HG03045 (cell line): ENCODE data around the gene RNU1-3.
"Not testable (repeated sequence)": the region's sequence is repeated elsewhere in the genome, so short reads cannot be mapped to it uniquely, and the experiment has no call there.

Source experiments
- ATAC-seq: cut with Tn5 transposase; IDR thresholded peaks from one replicate; pipeline ENCODE4 v1.9.1; 2021; ENCODE audit warnings: mild to moderate bottlenecking, moderate library complexity; ENCODE audit not compliant: unreplicated experiment

Gene RNU1-3

DNA sequence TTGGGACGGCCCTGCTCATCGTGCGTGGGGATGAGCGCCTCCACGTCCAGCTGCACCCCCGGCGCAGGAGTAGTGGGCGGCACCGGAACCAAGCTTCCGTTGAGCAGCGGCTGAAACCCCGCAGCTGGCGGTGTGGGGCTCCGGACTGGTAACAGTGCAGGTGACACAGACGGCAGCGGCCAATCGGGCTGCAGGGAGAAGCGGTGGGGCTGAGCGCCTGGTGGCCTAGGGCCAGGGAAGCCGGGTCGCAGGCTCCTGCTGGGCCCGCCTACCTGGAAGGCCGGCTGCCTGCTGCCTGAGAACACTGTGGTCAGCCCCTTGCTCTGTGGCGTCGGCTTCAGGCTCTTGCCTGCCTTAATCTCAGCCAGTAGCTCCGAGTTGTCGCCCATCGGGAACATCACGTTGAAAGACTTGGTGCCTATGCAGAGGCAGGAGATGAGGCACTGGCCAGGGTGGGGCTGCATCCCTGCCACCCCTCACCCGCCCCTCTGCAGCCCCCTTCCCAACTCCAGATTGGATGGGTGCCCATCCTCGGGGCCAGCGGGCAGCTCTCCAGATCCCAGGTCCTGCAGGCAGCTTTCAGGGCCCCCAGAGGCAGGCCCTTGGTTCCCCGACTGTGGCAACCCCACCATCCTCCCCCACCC lies 29.9 kb upstream of the RNU1-3 start:
- not testable (repeated sequence) for ATAC-seq

DNA sequence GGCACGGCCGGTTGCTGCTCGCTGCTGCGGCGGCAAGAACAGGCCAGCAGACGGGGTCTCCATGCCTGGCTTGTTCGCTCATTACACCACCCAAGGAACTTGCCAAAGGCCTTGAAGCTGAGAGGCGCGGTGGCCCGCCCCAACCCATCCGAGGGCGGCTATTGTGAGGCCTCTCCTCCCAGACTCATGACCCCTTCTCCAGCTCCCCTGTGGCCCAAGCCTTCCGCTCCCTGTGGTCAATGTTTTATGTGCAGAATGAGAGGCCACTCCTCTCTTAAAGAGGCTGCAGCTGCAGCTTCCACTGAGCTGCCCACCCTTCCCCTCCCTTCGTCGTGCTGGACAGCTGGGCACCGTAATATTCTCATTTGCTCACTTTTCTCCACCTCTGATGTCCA lies 27.6 kb upstream of the RNU1-3 start:
- not testable (repeated sequence) for ATAC-seq

DNA sequence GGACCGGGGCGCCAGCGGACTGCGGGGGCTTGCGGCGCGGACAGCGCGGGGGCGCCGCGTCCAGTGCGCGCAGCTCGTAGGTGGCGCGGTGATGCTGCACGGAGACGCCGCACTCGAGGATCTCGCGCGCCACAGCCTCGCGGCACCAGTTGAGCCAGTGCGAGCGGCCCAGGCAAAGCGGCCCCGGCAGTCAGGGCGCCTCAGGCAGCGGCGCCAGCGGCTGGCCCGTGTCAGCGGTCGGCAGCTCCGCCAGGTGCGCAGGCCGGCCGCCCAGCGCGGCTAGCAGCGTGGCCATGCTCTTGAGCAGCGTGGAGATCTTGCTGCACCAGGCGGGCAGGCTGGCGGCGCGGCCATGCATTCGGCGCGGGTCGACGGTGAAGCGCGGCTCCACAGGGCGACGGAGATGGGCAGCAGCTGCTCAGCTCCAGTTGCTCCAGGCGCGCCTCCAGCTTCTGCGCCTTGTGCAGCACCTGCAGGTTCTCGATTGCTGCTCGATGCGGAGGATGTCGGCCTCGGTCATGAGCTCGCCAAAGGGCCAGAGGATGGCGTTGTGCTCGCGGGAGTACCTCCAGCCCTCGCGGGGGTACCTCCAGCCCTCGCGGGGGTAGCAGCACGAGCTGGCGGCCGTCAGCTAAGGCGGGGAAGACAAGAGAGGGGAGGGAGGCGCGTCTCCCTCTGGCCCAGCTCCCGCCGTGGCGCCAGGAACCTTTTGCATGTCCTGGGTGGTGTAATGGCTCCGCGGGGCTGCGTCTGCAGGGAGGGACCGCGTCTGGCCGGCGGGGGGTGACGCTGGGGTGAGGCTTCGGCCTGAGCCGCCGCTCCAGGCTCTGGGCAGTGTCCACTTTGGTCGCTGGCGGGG lies 26.9 kb upstream of the RNU1-3 start:
- not testable (repeated sequence) for ATAC-seq

DNA sequence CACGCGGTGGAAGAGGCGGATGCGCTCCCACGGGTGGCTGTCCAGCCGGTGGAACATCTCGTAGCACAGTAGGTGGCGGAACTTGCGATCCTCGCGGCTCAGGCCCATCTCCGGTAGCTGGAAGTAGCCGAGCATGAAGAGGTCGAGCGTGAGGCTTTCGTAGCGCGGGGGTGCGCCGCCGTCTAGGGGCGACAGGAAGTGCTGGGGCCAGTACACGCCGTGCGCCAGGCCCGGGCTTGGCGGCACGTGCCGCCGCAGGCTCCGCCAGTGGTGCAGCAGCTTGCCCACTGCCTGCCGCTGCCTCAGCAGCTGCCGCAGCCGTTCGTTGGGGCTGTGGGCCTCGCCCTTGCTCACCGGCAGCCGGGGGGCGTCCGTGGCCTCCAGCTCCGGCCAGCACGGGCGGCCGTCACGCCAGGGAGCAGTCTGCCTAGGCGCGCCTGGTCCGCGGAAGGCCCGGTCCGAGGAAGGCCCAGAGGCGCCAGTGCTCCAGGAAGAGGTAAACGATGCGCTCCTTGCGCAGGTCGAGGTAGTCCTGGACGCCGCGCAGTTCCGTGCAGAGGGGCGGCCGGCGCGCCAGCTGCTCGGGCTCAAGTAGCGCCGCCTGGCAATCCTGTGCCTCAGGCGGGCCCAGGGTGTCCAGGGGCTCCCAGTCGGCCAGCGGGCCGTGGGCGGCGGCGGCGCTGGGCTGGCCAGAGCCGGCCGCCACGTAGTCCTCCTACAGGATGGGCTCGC lies 26.1 kb upstream of the RNU1-3 start:
- not testable (repeated sequence) for ATAC-seq

DNA sequence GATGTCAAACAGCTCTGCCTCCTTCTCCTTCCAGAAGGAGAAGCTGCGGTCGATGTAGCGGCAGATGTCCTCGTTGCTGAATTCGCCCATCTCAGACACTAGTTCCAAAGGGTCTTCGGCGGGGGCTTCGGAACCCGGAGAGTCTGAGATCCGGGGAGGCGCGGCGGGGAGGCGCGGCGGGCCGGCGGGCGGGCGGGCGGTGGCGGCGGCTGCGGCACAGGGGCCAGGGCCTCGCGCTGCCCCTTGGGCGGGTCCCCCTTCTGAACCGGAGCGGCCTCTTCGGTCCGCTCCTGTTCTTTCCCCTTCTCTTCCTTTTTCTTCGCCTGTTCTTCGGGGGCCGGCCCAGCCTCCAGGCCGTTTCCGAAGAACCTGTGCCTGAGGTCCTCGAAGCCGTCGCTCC lies 25.5 kb upstream of the RNU1-3 start:
- not testable (repeated sequence) for ATAC-seq

DNA sequence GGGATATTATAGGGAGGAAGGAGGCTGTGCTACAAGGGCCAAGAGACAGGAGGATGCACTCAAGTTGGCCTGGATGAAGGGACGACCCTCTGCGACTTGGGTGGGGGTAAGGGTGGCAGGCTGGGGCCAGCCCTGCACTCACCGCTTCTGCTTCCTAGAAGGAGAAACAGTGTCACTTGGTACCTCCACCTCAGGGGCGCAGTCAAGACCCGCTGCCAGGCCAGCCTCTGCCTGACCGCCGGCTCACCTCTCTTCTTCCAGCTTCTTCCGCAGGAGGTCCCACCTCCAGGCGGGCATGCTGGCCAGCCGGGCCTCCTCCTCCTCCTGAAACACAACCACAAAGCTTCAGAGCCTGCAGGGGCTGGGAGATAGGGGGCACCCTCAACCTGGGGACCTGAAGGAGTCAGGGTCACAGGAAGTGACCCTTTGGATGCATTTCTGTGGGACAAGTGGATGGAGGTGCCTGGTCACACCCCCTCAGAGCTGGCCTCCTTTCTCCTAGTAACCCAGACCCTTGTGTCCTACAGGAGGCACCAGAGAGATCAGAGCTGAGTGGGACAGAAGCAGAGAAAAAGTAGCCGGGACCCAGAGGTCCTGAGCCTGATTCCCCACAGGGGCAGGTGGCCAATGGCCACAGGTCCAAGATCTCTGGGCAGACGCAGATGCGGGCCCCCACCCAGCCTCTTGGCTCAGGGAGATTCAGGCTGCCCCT lies 24.4 kb upstream of the RNU1-3 start:
- ATAC-seq, result not testable (repeated sequence)

DNA sequence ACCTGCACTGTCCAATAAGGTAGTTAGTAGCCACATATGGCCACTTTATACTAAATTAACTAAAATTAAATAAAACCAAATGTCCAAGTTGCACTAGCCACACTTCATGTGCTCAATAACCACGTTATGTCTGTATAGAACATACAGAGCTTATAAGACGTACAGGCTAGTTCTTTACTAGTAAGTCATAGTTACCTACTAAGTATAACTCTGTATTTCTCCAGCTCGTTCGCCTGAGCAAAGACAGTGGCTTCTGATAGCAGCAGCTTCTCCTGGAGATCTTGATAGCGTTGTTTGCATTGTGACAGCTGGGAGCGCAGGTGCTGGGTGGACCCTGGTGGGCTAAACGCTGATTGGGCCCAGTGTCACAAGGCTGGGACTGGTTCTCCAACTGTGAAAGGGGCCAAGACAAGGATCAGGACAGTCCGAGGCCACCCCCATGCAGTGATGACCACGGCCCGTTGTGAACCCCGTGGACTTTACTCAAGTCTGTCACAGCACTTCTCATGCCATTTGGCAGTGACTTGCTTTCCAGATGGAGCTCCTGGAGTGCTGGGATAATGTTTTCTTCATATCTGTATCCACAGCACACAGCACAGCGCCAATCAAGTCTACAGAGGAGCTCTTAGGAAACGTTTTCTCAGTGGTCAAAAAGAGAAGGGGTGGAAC lies 20.5 kb upstream of the RNU1-3 start:
- ATAC-seq, result not testable (repeated sequence)

DNA sequence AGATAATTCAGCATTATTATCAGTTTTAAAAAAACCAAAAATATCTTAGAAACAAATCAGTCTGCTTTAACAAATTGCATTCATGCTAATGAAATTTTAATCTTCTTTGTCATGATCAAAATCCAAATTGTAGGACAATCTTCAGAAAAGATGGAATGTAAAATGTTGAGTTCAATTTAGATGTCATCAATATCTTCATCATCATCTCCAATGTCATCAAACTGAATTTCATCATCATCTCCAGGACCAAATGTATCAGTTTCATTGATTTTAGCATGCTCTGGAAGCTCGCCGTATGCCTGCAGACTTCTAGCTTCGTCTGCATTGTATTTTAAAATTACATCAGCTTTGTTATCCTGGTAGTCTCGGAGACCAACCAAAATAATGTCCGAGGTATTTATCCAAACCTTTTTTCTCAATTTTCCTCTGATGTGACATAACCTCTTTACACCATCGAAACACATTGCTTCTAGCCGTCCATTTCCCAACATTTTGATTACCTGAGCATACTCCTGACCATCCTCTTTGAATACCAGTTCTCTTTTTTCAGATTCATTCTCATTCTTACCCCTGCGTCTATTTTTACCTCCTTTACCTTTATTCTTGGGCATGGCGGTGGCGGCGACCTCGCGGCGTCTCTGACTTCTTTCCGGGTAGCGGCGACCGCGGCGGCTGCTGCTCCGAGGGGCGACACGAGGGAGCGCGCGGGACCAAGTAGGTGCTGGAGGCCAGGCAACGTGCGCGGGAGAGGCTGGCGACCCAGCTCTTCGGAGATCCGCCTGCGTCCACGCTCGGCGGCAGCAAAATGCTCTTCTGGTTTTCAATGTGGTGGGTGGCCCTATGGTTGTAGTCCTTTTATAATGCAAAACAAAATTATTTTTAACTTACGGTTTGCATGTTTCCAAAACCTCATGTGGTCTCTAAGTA lies 19.0 kb upstream of the RNU1-3 start:
- ATAC-seq, result not testable (repeated sequence)

DNA sequence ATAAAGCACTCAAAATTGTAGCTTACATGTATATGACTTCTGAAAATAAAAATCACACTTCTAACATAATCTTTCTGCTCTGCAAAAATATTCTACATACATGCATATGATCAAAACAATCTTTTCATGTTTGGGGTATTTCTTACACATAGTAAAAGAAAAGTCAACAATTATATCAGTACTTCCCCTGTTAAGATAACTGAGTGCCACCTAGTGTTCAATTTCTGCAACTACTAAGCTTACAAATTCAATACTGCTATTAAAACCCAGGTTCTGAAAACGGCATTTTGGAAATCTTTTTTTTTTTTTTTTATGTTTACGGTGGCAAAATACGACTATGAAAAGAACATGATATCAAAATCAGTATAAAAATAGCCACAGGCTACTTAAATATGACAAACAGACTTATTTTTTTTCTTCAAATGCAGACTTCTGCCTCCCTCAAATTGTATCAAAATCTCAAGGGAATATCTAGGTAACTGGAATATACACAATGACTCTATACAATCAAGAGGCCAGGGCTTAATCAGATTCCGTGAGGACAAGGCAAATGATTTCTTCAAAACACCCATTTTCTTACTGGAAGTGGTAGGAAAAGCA lies 18.1 kb upstream of the RNU1-3 start:
- not testable (repeated sequence) for ATAC-seq

DNA sequence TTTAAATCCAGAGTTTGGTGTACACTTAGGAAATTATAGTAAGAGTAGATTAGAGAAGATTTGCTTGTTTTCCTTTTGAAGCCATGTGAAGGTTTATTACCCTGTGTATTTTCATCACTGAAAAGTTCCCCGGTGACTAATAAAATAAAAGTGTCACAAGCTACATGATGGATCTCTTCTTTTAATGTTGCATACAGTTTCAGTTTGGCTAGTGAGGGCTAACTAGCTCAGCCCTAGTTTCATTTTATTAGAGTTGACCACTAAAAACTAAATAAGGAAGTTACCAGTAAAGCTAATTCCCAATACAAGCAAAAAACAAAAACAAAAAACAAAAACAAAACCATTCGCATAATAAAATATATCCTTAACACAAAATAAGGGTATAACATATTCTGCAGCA lies 17.4 kb upstream of the RNU1-3 start:
- not testable (repeated sequence) for ATAC-seq

DNA sequence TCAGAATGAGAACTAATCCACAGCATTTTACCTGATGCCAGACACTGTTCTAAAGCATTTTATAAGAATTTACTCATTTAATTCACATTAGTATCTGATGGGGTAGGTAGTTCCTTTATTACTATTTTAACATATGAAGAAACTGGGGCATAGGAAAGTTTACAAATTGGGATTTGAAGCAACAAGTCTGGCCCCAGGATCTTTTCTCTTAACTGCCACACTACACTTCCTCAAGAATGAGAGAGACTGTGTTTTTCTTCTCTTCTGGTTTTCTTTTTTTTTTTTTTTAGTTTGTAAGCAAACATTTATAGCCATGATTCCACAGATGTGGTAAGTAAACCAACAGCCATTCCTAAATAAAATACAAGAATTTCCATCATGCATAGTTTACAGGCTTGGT lies 16.1 kb upstream of the RNU1-3 start:
- ATAC-seq, result not testable (repeated sequence)

DNA sequence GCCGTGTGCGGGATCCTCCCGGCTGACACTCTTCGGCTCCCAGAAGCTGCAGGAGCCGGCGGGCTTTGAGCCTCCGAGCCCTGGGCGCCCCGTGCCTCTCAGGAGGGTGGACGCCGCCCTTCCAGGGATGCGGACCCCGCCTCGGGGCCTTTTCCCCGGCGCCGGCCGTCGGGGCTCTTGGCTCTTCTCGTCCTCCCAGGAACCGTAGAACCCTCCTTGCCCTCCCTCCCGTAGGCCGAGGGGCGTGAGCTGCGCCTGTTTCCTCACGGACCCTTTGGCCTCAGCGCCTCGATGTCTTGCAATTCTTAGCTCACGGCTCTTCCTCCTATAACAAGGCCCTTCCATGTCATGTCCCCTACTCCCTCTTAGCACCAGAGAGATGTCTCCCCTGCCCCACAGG lies 13.6 kb upstream of the RNU1-3 start:
- ATAC-seq, result not testable (repeated sequence)

DNA sequence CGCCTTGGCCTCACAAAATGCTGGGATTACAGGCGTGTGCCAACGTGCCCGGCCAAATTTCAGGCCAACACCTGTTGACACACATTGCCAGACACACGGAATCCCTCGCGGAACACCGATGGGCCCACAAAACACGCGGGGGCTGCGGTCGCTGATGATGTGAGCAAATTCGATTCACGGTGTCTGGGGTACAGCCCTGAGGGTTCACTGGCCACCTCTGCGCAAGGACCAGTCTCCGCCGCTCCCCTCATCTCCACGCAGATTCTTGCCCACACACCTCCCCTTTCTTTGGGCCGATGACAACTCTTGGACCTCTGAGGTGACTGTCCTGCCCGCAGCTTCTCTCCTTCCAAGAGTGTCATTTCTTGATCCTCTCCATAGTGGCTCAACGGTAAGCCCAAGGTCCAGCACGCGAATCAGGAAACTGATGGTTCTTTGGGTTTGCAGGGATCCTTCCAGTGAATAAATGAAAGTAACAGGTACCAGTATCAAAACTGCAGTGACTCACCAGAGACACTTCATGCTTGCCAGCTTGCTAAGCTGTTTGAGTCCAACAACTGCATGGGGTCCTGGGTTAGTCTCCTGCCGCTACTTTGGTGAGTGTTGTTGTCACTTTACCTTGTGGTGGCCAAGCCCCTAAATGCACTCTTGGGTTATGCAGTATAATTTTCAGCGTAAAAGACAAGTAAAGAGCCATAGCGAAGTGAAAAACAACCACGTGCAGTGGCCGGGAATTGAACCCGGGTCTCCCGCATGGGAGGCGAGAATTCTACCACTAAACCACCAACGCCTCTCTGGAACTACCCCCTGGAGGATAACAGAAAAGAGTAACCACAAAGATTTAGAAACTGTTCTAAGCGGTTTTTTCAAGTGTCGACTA lies 11.0 kb upstream of the RNU1-3 start:
- no peak for ATAC-seq

DNA sequence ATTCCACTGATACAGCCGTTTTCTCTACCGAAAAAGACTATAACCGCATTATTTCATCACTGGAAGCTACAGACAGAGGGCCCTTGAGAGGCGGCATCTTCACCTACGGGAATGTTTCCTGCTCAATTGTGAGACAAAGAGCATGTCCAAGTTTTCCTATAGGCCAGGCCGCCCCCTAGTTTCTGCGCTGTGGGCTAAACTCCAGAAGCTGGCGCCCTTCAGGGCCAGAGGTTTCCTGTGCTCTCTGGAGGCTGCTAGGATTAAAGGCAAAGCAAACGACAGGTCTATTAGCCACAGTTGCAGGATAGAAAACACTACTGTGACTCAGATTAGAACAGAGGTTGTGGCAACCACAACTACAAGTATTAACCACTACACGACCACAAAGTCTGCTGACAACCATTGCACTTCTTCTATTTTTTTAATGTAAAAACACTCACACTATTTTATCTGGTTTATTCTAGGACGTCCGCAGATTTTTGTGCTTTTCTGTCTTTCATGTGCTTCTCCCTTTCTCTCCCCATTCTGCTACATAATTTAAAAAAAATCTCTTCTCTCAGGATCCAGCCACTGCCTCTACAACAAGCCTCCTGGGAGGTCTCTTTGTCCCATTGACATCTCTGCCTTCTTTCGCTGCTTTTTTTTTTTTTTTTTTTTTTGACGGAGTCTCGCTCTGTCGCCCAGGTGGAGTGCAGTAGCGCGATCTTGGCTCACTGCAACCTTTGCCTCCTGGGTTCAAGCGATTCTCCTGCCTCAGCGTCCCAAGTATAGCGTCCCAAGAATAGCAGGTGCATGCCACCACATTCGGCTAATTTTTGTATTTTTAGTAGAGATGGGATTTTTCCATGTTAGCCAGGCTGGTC lies 10.1 kb upstream of the RNU1-3 start:
- not testable (repeated sequence) for ATAC-seq

DNA sequence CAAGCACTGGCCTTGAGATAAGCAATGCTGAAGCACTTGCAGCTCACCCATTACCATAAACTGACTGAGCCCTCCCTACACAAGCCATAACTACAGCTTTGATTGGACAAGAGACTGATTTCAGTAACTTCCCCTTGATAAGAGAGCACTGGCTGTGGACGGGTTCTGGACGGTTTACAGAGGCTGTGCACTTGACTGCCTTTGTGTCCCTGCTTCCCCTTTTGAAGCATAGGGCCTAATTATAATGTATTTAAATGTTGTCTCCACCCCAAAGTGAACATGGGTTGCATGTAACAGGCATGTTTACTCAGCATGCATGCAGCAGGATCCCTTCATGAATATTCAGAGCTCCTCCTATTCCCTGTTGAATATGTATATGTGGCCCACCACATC lies 8.4 kb upstream of the RNU1-3 start:
- not testable (repeated sequence) for ATAC-seq

DNA sequence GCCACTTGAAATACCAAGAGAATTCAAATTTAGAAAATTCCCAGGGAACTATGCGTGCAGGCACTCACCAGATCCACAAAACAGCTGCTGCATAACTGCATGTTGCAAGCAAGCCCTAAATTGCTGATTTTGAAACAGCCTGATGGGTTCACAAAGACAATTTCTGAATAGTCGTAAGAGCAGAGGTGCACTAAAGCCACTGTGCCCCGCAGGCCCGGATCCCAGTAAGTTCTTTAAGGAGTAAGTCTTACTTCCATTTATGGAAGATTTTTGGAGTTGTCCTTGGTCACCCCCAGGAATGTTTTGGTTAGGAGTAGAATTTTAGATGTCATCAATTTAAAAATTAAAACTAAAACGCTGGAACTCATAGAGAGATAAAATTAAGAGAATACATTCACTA lies 7.2 kb upstream of the RNU1-3 start:
- ATAC-seq, result not testable (repeated sequence)

DNA sequence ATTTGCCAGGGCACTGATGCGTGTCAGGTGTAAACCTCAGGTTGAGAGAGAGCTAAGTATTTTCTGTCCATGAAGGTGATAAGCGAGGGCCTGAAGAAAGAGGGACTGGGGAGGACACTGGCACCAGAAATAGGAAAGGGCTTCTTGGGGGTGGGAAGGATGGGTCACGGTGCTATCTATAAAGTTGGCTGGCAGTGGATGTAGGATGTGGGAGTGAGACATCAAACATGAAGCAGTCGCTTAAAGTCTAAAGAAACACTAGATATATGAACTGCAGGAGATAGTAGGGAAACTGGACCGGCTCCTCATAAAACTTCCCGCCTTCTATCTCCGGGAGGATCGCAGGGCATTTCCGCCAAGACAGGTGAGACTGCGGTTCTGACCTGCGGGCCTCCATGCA lies 912 bp downstream of the RNU1-3 start:
- not testable (repeated sequence) for ATAC-seq
